ENCODE data around the gene ZNF33B. TPM values are rescaled to one million over a fixed set of nuclear protein-coding genes. Genes with fewer than 3 reads are reported as not detected.

ZNF33B gene
- total and polyA plus RNA-seq, 9 donors, result 24.9 to 71.8 (median 32.9) TPM

DNA sequence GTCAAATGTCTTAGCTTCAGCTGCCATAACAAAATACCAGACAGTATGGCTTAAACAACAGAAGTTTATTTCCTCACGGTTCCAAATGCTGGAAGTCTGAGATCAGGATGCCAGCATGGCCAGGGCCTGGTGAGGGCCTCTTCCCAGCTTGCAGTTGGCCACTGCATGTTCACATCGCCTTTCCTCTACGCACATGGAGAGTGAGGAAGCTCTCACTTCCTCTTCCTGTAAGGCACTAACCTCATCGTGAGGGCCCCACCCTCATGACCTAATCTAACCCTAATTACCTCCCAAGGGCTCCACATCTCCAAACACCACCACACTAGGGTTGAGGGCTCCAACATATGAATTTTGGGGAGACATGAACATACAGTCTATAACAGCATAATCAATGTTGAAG is 14.4 kb downstream of the ZNF33B start:
- intact Hi-C loops (cut with DNase I), result no loop called here
- Histone ChIP-seq H3K27me3 (no peaks in the 10 kb centered on the region), H3K36me3 (no peaks in the 10 kb centered on the region), H3K4me3 (no peak overlapping the region), H3K9me3 (no peaks in the 10 kb centered on the region), H3K27ac (no peak overlapping the region), H3K4me1 (ENCODE audit: insufficient read depth) (no peaks in the 10 kb centered on the region)
- no peak for DNase-seq
- WGBS, 3 donors, result 86 to 88% (median 87%) methylated on average over 4 of the region's 4 CpGs
- no peak for TF ChIP-seq POLR2A (IDR thresholded peaks at IDR 0.05)
- TF ChIP-seq EP300 (IDR thresholded peaks at IDR 0.05), result no peak
- TF ChIP-seq, protein P1, sequence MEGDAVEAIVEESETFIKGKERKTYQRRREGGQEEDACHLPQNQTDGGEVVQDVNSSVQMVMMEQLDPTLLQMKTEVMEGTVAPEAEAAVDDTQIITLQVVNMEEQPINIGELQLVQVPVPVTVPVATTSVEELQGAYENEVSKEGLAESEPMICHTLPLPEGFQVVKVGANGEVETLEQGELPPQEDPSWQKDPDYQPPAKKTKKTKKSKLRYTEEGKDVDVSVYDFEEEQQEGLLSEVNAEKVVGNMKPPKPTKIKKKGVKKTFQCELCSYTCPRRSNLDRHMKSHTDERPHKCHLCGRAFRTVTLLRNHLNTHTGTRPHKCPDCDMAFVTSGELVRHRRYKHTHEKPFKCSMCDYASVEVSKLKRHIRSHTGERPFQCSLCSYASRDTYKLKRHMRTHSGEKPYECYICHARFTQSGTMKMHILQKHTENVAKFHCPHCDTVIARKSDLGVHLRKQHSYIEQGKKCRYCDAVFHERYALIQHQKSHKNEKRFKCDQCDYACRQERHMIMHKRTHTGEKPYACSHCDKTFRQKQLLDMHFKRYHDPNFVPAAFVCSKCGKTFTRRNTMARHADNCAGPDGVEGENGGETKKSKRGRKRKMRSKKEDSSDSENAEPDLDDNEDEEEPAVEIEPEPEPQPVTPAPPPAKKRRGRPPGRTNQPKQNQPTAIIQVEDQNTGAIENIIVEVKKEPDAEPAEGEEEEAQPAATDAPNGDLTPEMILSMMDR (IDR thresholded peaks at IDR 0.05), result no peak

DNA sequence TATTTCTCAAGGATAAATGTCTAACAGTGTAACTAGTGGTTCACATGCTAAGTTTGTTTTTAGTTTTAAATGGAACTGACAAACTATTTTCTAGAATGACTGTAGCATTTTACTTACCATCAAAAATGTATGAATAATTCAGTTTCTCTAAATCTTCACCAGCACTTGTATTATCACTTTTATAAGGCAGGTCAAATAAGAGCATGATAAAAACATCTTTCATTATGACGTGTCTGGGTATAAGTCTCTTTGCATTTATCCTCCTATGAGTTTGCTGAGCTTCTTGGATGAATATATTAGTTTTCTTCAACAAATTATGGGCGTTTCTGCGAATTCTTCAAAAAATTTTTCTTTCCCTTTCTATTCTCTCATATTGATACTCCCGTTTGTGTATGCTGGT is 19.9 kb downstream of the ZNF33B start:
- TF ChIP-seq EP300 (IDR thresholded peaks at IDR 0.05), result no peak
- 94 to 98% (median 97%) methylated on average over 4 of the region's 4 CpGs for WGBS, 3 donors
- H3K4me3 ChIP-seq, result no peak overlapping the region
- H3K4me1 ChIP-seq (ENCODE audit: insufficient read depth), result no peaks in the 10 kb centered on the region
- H3K27ac ChIP-seq, result no peak overlapping the region
- DNase-seq, result no peak
- H3K36me3 ChIP-seq, result no peaks in the 10 kb centered on the region
- intact Hi-C loops (cut with DNase I), result no loop called here
- no peaks in the 10 kb centered on the region for H3K9me3 ChIP-seq
- no peaks in the 10 kb centered on the region for H3K27me3 ChIP-seq

DNA sequence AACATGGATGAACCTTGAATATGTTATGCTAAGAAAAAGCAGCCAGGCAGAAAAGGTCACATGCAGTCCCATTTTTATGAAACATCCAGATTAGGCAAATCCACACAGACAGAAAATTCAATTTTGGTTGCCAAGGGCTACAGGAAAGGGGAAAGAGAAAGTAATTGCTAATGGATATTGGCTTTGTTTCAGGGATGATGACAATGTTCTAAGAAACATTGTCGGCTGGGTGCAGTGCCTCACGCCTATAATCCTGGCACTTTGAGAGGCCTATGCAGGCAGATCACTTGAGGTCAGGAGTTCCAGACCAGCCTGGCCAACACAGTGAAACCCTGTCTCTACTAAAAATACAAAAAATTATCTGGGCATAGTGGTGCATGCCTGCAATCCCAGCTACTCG is 23.0 kb downstream of the ZNF33B start:
- DNase-seq, result no peak
- TF ChIP-seq, protein P1 (IDR thresholded peaks at IDR 0.05), result no peak
- TF ChIP-seq EP300 (IDR thresholded peaks at IDR 0.05) (no peak), POLR2A (IDR thresholded peaks at IDR 0.05) (no peak)
- Histone ChIP-seq H3K27ac (no peak overlapping the region), H3K27me3 (no peaks in the 10 kb centered on the region), H3K36me3 (no peaks in the 10 kb centered on the region), H3K4me3 (no peak overlapping the region), H3K4me1 (ENCODE audit: insufficient read depth) (no peaks in the 10 kb centered on the region), H3K9me3 (no peaks in the 10 kb centered on the region)
- WGBS, 3 donors, result 79 to 87% (median 81%) methylated on average over 3 of the region's 3 CpGs
- intact Hi-C loops (cut with DNase I), result no loop called here

DNA sequence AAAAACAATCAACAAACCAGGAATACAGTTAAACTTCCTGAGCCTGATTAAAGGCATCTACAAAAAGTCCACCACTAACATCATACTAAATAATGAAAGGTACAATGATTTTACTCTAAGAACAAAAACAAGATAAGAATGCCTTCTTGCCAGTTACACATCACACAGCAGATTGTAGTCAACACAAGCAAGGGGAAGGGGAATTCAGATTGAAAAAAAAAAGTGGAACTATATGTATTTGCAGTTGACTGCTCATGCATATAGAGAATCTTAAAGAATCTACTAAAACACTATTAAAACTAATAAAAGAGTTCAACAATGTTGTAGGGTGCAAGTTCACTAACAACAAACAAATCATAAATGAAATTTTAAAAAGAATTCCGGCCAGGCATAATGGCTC is 28.5 kb downstream of the ZNF33B start:
- no peaks in the 10 kb centered on the region for H3K27me3 ChIP-seq
- H3K4me1 ChIP-seq (ENCODE audit: insufficient read depth), result no peaks in the 10 kb centered on the region
- H3K9me3 ChIP-seq, result no peaks in the 10 kb centered on the region
- DNase-seq, result no peak
- intact Hi-C loops (cut with DNase I), result no loop called here
- H3K4me3 ChIP-seq, result no peak overlapping the region
- no peaks in the 10 kb centered on the region for H3K36me3 ChIP-seq
- 91 to 97% (median 92%) methylated on average over 1 of the region's 1 CpG for WGBS, 3 donors
- no peak overlapping the region for H3K27ac ChIP-seq
- TF ChIP-seq POLR2A (IDR thresholded peaks at IDR 0.05) (no peak), EP300 (IDR thresholded peaks at IDR 0.05) (no peak)
- TF ChIP-seq, protein P1 (IDR thresholded peaks at IDR 0.05), result no peak

DNA sequence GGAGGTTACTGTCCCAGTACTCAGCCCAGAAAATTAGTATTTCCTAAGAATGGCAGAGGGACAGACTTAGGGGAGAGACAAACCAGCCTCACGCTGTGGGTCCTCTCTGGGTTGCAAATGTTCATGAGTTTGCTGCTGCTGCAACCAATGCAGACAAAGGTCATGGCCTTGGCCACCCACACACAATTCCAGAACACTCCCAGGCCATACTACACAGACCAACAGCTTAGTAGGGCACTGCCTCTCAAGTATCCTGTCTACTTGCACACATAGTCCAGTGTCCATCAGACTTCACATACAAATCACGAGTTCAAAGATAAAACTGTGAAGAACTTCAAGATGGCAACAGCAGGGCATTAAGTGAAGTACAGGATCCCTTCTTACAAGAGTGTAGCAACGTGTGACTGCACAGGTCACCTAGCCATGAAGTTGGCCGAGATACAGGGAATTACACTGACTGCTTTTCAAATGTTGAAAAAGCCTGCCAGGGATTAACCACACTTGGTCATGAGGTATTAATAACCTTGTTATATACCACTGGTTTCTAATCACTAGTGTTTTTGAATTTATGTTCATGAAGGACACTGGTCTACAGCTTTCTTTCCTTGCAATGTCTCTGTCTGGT is 40.0 kb downstream of the ZNF33B start:
- 93 to 97% (median 94%) methylated on average over 4 of the region's 4 CpGs for WGBS, 3 donors
- intact Hi-C loops (cut with DNase I), result no loop called here
- Histone ChIP-seq H3K4me1 (ENCODE audit: insufficient read depth) (no peaks in the 10 kb centered on the region), H3K27ac (no peak overlapping the region), H3K4me3 (no peak overlapping the region), H3K36me3 (no peaks in the 10 kb centered on the region), H3K9me3 (peaks cover 0 to 11% of the 10 kb centered on the region in 2 donors), H3K27me3 (no peaks in the 10 kb centered on the region)
- TF ChIP-seq EP300 (IDR thresholded peaks at IDR 0.05), result no peak
- TF ChIP-seq, protein P1 (IDR thresholded peaks at IDR 0.05), result no peak
- TF ChIP-seq POLR2A (IDR thresholded peaks at IDR 0.05), result no peak
- DNase-seq, result no peak

Measured in ovary (tissue), 9 donors.